PC-3 (cell line): ENCODE measurements around the gene BBS5. TPM values are rescaled to one million over a fixed set of nuclear protein-coding genes. Genes with fewer than 3 reads are reported as not detected.
A peak's percentile ranks its signal among the peaks of the same experiment; 100 is the strongest.
"Not testable (repeated sequence)": the region's sequence is repeated elsewhere in the genome, so short reads cannot be mapped to it uniquely, and the experiment has no call there.

ENCODE experiments used
- ATAC-seq: fragments of 200-7000 bp; cut with Tn5 transposase; 2 replicates; pipeline ENCODE4 v1.9.1; 2020; ENCODE audit warnings: mild to moderate bottlenecking, moderate library complexity
- BruUV-seq: library from RNA; stranded (reverse); fragments of 400-500 nt; replicated peaks from 2 replicates; lab custom pipeline; 2021; lab: Mats Ljungman, UMichigan
- CTCF ChIA-PET: fragments of 300-600 bp; sonication (Branson Sonifier 250); formaldehyde crosslinking; loops from one replicate; lab custom pipeline; 2022; ENCODE audit warnings: antibody characterized with exemption; lab: Charles Lee
- POLR2A ChIA-PET: fragments of 300-600 bp; sonication (Branson Sonifier 250); formaldehyde crosslinking; loops from one replicate; lab custom pipeline; 2022; ENCODE audit warnings: antibody characterized with exemption; ENCODE audit not compliant: unreplicated experiment; lab: Charles Lee
- DNase-seq: peaks from one replicate; pipeline ENCODE4 v3.0.0-alpha.2; 2015
- H2AFZ ChIP-seq: fragments of 300-600 bp; sonication (generic); 2 replicates; pipeline ENCODE4 v1.6.0; 2016; ENCODE audit warnings: antibody characterized with exemption, low read length
- H3F3A ChIP-seq: fragments of 300-600 bp; sonication (generic); one replicate; pipeline ENCODE4 v1.6.0; 2017; ENCODE audit warnings: antibody characterized with exemption, low read length, control low read depth, mild to moderate bottlenecking; ENCODE audit not compliant: unreplicated experiment
- H3K27ac ChIP-seq: fragments of 300-600 bp; sonication (generic); 2 replicates; pipeline ENCODE4 v1.5.1; 2016; ENCODE audit warnings: mild to moderate bottlenecking, low read length
- H3K27me3 ChIP-seq: fragments of 300-600 bp; sonication (generic); 2 replicates; pipeline ENCODE4 v1.6.1; 2016; ENCODE audit warnings: low read length, mixed read lengths
- H3K36me3 ChIP-seq: fragments of 300-600 bp; sonication (generic); 2 replicates; pipeline ENCODE4 v1.6.1; 2016; ENCODE audit warnings: low read depth, mixed run types, low read length, mixed read lengths
- H3K4me1 ChIP-seq: fragments of 300-600 bp; sonication (generic); 2 replicates; pipeline ENCODE4 v1.5.1; 2016; ENCODE audit warnings: low read length; ENCODE audit not compliant: insufficient read depth
- H3K4me2 ChIP-seq: fragments of 300-600 bp; sonication (generic); 2 replicates; pipeline ENCODE4 v1.6.0; 2016; ENCODE audit warnings: low read length
- H3K4me3 ChIP-seq: fragments of 300-600 bp; sonication (generic); 2 replicates; pipeline ENCODE4 v1.5.1; 2016; ENCODE audit warnings: mild to moderate bottlenecking, low read length, mixed read lengths
- H3K79me2 ChIP-seq: fragments of 300-600 bp; sonication (generic); 2 replicates; pipeline ENCODE4 v1.6.1; 2017; ENCODE audit warnings: low read length, mixed read lengths
- H3K9ac ChIP-seq: fragments of 300-600 bp; sonication (generic); 2 replicates; pipeline ENCODE4 v1.6.0; 2016; ENCODE audit warnings: mild to moderate bottlenecking, low read length
- H3K9me2 ChIP-seq: fragments of 300-600 bp; sonication (generic); replicated peaks from 2 replicates; pipeline ENCODE4 v1.6.1; 2016; ENCODE audit warnings: mixed run types, low read length, mixed read lengths
- H3K9me3 ChIP-seq: fragments of 300-600 bp; sonication (generic); 2 replicates; pipeline ENCODE4 v1.6.1; 2016; ENCODE audit warnings: low read length, mixed read lengths
- H4K20me1 ChIP-seq: fragments of 300-600 bp; sonication (generic); 2 replicates; pipeline ENCODE4 v1.6.1; 2016; ENCODE audit warnings: low read length, mixed read lengths
- CTCF ChIP-seq: fragments of 300-600 bp; sonication (generic); conservative IDR thresholded peaks from 2 replicates; pipeline ENCODE4 v1.5.1; 2017; ENCODE audit warnings: antibody characterized with exemption, low read depth, mild to moderate bottlenecking, low read length
- EZH2 ChIP-seq: fragments of 300-600 bp; sonication (generic); IDR thresholded peaks from one replicate; pipeline ENCODE4 v1.6.1; 2017; ENCODE audit warnings: antibody characterized with exemption, mild to moderate bottlenecking, low read length; ENCODE audit not compliant: unreplicated experiment
- EZH2phosphoT487 ChIP-seq: fragments of 300-600 bp; sonication (generic); IDR thresholded peaks from 2 replicates; pipeline ENCODE4 v1.6.1; 2018; ENCODE audit warnings: mild to moderate bottlenecking, antibody characterized with exemption, low read length, borderline replicate concordance
- intact Hi-C: fragments of 100-400 bp; cut with micrococcal nuclease; formaldehyde crosslinking; loops from 2 replicates; pipeline ENCODE4 v1.9.0; 2023
- total RNA-seq: library from RNA; depleted of rRNA; stranded (reverse); fragments of >200 nt; gene quantifications from 2 replicates; pipeline ENCODE4 v1.2.3, GENCODE V29; 2014

Gene BBS5
- total RNA-seq, 1 experiment from 2014 or later, result 3.8 TPM

GRCh38 chr2:169448316-169448715, 31.0 kb upstream of the BBS5 start:
- Histone ChIP-seq H4K20me1 (no peaks in the 10 kb centered on the region), H2AFZ (no peak overlapping the region), H3K4me2 (no peak overlapping the region), H3K27me3 (peaks cover 8% of the 10 kb centered on the region), H3F3A (no peaks in the 10 kb centered on the region), H3K4me3 (no peak overlapping the region), H3K79me2 (no peaks in the 10 kb centered on the region), H3K36me3 (no peaks in the 10 kb centered on the region), H3K9me2 (no peaks in the 10 kb centered on the region), H3K27ac (no peak overlapping the region), H3K9ac (no peak overlapping the region), H3K9me3 (no peaks in the 10 kb centered on the region), H3K4me1 (no peaks in the 10 kb centered on the region)
- ATAC-seq (no peak), DNase-seq (no peak)
- POLR2A ChIA-PET, result no interaction called here
- TF ChIP-seq EZH2, result no peak
- no peak for TF ChIP-seq EZH2phosphoT487
- TF ChIP-seq CTCF, result no peak
- no TSS peak for BruUV-seq
- CTCF ChIA-PET, result no interaction called here
- intact Hi-C loops, result no loop called here

DNA sequence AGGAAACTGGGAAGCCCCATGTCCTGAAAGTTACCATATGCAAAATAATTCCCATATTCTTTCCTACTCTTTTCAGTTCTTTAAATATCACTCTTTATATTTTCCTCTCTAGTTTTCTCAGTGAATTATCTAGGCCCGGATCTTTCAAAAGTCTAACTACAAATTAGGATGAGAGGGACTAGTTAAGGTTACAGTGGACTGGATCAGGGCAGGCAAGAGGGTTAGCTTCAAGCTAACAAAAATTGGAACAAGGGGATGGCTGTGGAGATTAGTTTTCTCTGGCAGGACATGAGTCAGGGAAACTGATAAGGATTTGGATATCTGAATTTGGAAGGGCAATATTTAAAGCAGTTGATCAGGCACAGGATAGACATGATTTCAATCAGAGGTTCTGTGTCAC, 30.4 kb upstream of the BBS5 start:
- H3K4me3 ChIP-seq, result no peak overlapping the region
- intact Hi-C loops, result no loop called here
- H3F3A ChIP-seq, result no peaks in the 10 kb centered on the region
- TF ChIP-seq EZH2phosphoT487 (no peak), CTCF (no peak), EZH2 (no peak)
- H3K79me2 ChIP-seq, result no peaks in the 10 kb centered on the region
- DNase-seq (no peak), ATAC-seq (no peak)
- H3K9me3 ChIP-seq, result no peaks in the 10 kb centered on the region
- H3K9me2 ChIP-seq, result no peaks in the 10 kb centered on the region
- H2AFZ ChIP-seq, result no peak overlapping the region
- BruUV-seq, result no TSS peak
- ChIA-PET CTCF (no interaction called here), POLR2A (no interaction called here)
- no peaks in the 10 kb centered on the region for H3K4me1 ChIP-seq
- no peaks in the 10 kb centered on the region for H3K36me3 ChIP-seq
- H3K27me3 ChIP-seq, result peaks cover 5% of the 10 kb centered on the region; the same call in 1 of the 2 replicates
- H3K9ac ChIP-seq, result no peak overlapping the region
- H4K20me1 ChIP-seq, result no peaks in the 10 kb centered on the region
- H3K27ac ChIP-seq, result no peak overlapping the region
- H3K4me2 ChIP-seq, result no peak overlapping the region

DNA sequence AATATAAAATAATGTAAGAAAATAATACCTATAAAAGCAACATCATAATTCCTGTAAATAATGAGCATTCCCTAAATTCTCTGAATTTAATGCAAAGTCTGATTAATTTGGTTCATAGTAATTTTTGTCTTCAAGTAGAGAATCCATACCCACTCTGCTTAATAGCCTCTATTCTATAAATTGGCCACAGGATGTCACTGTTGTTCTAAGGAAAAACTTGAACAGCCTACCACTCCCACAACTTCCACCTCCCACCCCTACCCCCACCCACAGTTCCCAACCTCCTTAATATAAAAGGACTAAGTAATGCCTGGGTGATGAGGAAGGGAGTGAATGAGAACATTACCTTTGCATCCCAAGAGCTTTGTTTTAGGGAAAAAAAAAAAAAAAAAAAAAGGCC, 27.2 kb upstream of the BBS5 start:
- Histone ChIP-seq H3K27ac (no peak overlapping the region), H3K9me3 (no peaks in the 10 kb centered on the region), H3K4me1 (no peaks in the 10 kb centered on the region), H3K4me2 (no peak overlapping the region), H3K9ac (no peak overlapping the region), H3K27me3 (no peaks in the 10 kb centered on the region), H3K4me3 (no peak overlapping the region), H3K36me3 (no peaks in the 10 kb centered on the region), H2AFZ (no peak overlapping the region), H3K9me2 (no peaks in the 10 kb centered on the region), H4K20me1 (no peaks in the 10 kb centered on the region), H3K79me2 (no peaks in the 10 kb centered on the region), H3F3A (no peaks in the 10 kb centered on the region)
- peak; percentile 63 for DNase-seq
- ATAC-seq, result peak; percentile 86
- intact Hi-C loops, result loop anchor here (1.0 to 5.0 kb wide), 3 partner anchors 340 to 476 kb away; no protein-coding TSS in a partner anchor
- BruUV-seq, result no TSS peak
- ChIA-PET CTCF (interaction anchor here (0.6 to 1.0 kb wide), 10 partner anchors 13 to 781 kb away, joined by 3 to 13 read pairs (median 6); no protein-coding TSS in a partner anchor), POLR2A (interaction anchor here (0.6 kb wide), 2 partner anchors 12 to 124 kb away, joined by 3 to 10 read pairs; no protein-coding TSS in a partner anchor)
- no peak for TF ChIP-seq EZH2
- TF ChIP-seq CTCF, result peak; percentile 71

DNA sequence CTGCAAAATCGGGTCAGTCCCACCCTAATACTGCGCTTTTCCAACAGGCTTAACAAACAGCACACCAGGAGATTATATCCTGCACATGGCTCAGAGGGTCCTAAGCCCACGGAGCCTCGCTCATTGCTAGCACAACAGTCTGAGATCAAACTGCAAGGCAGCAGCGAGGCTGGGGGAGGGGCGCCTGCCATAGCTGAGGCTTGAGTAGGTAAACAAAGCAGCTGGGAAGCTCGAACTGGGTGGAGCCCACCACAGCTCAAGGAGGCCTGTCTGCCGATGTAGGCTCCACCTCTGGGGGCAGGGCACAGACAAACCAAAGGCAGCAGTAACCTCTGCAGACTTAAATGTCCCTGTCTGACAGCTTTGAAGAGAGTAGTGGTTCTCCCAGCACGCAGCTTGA, 26.2 kb upstream of the BBS5 start:
- CTCF ChIA-PET, H3K27me3 ChIP-seq, H3K4me3 ChIP-seq, H3K4me2 ChIP-seq, H4K20me1 ChIP-seq, H3K9ac ChIP-seq, POLR2A ChIA-PET, H3K9me2 ChIP-seq, H3K9me3 ChIP-seq, H3K4me1 ChIP-seq, BruUV-seq, H3K36me3 ChIP-seq, ATAC-seq, H3K79me2 ChIP-seq, H3F3A ChIP-seq, H2AFZ ChIP-seq, H3K27ac ChIP-seq: not testable (repeated sequence)
- DNase-seq, result peak; percentile 0
- intact Hi-C loops, result loop anchor here (5.0 kb wide), 1 partner anchor 339 kb away; no protein-coding TSS in a partner anchor
